Measurements from ENCODE around the gene AKAP13. TPM values are rescaled to one million over a fixed set of nuclear protein-coding genes. Genes with fewer than 3 reads are reported as not detected.

Gene AKAP13
- total and polyA plus RNA-seq, 2 of the 13 experiments (the other 11 are each of a cell fraction or from before 2014, with no cell fraction given): 6.7 to 27.1 TPM

DNA sequence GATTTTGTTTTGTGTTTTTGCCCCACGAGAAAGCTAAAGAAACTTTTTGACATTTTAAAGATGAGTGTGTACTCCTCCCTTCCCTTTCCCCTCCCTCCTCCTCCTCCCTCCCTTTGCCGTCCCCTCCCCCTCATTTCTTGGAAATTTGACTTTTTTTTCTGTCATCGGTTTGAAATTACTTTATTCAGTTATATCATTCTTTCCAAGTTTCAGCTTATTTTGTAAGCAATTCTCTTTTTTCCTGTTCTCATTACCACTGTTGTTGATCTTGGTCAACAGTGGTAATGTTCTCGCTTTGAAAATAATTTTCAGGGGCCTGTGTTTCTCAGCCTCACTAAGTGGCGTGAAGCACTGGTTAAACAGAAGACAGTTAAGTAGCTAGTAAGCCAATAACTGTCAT, 178.4 kb downstream of the AKAP13 start:
- Histone ChIP-seq H3K4me1 (ENCODE audit: insufficient read depth, low read length) (peaks cover 12% of the 10 kb centered on the region), H3K36me3 (replicated peaks in 1 of 2; ENCODE audit: control insufficient read depth in 1 of 2, insufficient read depth in 2 of 2, low read length in 2 of 2) (no peaks in the 10 kb centered on the region; a peak in 2 of 5 replicates), H3K79me2 (ENCODE audit: insufficient read depth, low read length) (no peaks in the 10 kb centered on the region), H4K20me1 (ENCODE audit: insufficient read depth, low read length) (no peaks in the 10 kb centered on the region), H3K9ac (ENCODE audit: insufficient read depth, low read depth, low read length) (no peak overlapping the region), H2AFZ (ENCODE audit: low read length) (no peak overlapping the region), H3K27ac (ENCODE audit: extremely low read length, insufficient read depth, low read length) (no peak overlapping the region), H3K4me3 (replicated peaks in 1 of 3; ENCODE audit: insufficient read depth in 1 of 3, low read depth in 2 of 3, low read length in 3 of 3) (no peak overlapping the region), H3K4me2 (ENCODE audit: low read depth, low read length) (no peak overlapping the region), H3K27me3 (ENCODE audit: control insufficient read depth in 1 of 2, insufficient read depth in 2 of 2, low read length in 2 of 2) (no peaks in the 10 kb centered on the region; a peak in 1 of 5 replicates), H3K9me3 (ENCODE audit: low read length) (no peaks in the 10 kb centered on the region)
- CTCF ChIA-PET (ENCODE audit: low intra/inter-chr PET ratio, low total read pairs): no interaction called here
- ATAC-seq (no peak), DNase-seq (ENCODE audit: low spot score) (no peak), FAIRE-seq (no peak)
- 85% methylated on average over 5 of the region's 5 CpGs for WGBS (ENCODE audit: low lambda C conversion rate)
- POLR2A ChIA-PET: no interaction called here
- intact Hi-C loops (cut with micrococcal nuclease; ENCODE audit: unreplicated experiment) (no loop called here), in situ Hi-C loops (cut with HindIII; ENCODE audit: extremely low pct_ligation_motif_present, low pct_unique_long_range_greater_than_20kb) (no loop called here)
- TF ChIP-seq ZNF557 (CRISPR knock-in tag; IDR thresholded peaks at IDR 0.05): no peak
- no peak for TF ChIP-seq ZBTB21 (CRISPR knock-in tag; IDR thresholded peaks at IDR 0.05)
- TF ChIP-seq ATF2 (CRISPR knock-in tag; IDR thresholded peaks at IDR 0.05): no peak
- TF ChIP-seq ETV6 (CRISPR knock-in tag; conservative IDR thresholded peaks at IDR 0.05): no peak
- TF ChIP-seq PITX1 (CRISPR knock-in tag; IDR thresholded peaks at IDR 0.05): no peak
- TF ChIP-seq NFE2L2 (IDR thresholded peaks at IDR 0.05; ENCODE audit: low read length): no peak
- TF ChIP-seq ZFYVE20 (CRISPR knock-in tag; IDR thresholded peaks at IDR 0.05; ENCODE audit: borderline replicate concordance, low read depth): no peak
- TF ChIP-seq HINFP (CRISPR knock-in tag; IDR thresholded peaks at IDR 0.05; ENCODE audit: low read depth): no peak
- TF ChIP-seq CENPX (CRISPR knock-in tag; IDR thresholded peaks at IDR 0.05): no peak
- no peak for TF ChIP-seq MIXL1 (CRISPR knock-in tag; IDR thresholded peaks at IDR 0.05)
- no TSS peak for BruUV-seq (replicated peaks)
